OCI-LY7 (cell line): ENCODE results near the gene ZDHHC17.

ENCODE experiments used
- EZH2phosphoT487 ChIP-seq: fragments of 200-600 bp; sonication (generic); IDR thresholded peaks from 2 replicates; pipeline ENCODE4 v1.6.1; 2018; ENCODE audit warnings: low read depth, borderline replicate concordance, mild to moderate bottlenecking, mixed run types, antibody characterized with exemption, low read length, moderate library complexity, mixed read lengths
- TF ChIP-seq, protein P1 (sequence below): fragments of 200-600 bp; sonication (generic); conservative IDR thresholded peaks from 2 replicates; pipeline ENCODE4 v1.5.1; 2014; ENCODE audit warnings: mild to moderate bottlenecking, antibody characterized with exemption, low read length, moderate library complexity, mixed read lengths

DNA sequence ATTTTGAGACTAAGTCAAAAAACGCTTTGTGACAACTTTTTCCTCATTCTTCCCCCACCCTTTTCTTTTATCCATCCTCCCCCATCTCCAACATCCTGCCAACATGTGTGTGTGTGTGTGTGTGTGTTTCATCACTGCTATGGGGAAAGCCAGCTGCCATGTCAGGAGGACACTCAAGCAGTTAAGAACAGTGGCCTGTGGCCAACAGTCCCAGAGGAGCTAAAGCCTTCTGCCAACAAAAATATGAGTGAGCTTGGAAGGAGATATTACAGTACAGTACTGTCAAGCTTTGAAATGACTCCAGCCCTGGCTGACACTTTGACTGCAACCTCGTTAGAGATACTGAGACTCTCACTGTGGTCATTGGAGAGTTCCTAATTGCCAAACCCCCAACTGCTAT is 119.9 kb downstream of the ZDHHC17 start:
- TF ChIP-seq, protein P1, sequence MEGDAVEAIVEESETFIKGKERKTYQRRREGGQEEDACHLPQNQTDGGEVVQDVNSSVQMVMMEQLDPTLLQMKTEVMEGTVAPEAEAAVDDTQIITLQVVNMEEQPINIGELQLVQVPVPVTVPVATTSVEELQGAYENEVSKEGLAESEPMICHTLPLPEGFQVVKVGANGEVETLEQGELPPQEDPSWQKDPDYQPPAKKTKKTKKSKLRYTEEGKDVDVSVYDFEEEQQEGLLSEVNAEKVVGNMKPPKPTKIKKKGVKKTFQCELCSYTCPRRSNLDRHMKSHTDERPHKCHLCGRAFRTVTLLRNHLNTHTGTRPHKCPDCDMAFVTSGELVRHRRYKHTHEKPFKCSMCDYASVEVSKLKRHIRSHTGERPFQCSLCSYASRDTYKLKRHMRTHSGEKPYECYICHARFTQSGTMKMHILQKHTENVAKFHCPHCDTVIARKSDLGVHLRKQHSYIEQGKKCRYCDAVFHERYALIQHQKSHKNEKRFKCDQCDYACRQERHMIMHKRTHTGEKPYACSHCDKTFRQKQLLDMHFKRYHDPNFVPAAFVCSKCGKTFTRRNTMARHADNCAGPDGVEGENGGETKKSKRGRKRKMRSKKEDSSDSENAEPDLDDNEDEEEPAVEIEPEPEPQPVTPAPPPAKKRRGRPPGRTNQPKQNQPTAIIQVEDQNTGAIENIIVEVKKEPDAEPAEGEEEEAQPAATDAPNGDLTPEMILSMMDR = no peak
- TF ChIP-seq EZH2phosphoT487 = no peak
